Globus pallidus (tissue), 1 donor: ENCODE data around the gene GABRB1.

Experiments
- DNase-seq: peaks from one replicate; pipeline ENCODE4 v3.0.0-alpha.2; 2015; ENCODE audit warnings: low spot score

The GABRB1 gene

DNA sequence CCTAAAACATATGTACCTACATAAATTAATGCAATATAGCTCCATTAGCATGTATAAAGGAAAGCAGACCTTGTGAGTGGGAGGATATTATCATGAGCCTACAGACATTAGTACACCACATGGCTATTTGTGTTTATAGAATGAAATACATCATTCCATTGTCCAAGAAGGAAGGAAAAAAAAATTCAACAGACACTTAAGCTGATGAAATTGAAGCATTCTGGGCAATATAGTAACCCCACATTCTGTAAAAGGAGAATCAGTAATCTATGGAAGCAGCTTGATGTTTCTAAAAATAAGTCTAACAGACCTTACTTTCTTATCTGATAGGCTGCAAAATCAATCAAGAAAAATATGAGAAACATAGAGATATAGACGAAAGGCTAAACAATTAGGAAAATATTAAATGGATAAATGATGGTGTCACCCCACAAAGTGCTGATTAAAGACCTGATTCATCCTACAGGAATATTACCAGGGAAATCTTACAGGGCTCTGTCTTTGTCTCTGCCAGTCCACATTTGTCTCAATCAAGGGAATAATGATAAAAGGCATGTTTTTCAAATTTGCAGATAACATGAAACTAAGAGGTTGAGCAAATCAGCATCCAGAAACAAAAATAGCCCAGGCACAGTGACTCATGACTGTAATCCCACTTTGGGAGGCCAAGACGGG lies 355.3 kb downstream of the GABRB1 start:
- no peak for DNase-seq

GRCh38 chr4:47390428-47391125 lies 359.2 kb downstream of the GABRB1 start:
- DNase-seq: no peak

- DNase-seq: no peak
Measured at GRCh38 chr4:47391256-47391655, 359.9 kb downstream of the GABRB1 start.

DNA sequence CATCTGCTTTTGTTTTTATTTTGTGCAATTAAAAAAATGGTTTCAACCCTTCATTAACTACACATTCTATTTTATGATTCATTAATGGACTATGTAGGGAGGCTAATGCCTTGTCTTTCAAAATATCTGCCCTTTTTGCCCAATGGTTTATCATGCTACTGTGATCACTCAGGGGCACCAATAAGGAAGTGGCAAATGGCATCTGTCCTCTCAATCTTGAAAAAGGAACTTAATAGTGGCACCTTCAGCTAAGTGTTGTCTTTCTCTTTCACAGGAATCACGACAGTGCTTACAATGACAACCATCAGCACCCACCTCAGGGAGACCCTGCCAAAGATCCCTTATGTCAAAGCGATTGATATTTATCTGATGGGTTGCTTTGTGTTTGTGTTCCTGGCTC lies 375.0 kb downstream of the GABRB1 start:
- no peak for DNase-seq

GRCh38 chr4:47410271-47410670 lies 378.9 kb downstream of the GABRB1 start:
- no peak for DNase-seq

DNA sequence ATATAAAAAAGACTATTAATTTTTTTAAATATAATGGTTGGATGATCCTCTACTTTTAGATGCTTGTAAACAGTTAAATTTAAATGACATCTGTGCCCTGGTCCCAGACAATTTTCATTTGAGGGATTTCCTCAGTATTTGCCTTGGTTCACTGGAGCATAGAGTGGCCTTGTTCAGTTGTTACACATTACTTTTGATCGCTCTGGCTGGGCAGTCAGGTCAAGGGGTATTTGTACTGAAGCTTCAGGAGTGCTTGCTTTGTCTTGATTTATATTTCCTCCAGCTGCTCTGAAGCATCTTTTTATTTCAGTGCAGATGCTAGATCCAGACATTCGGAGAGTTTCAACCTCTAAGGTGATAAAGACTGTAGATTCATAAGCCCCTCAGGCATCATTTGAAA lies 382.2 kb downstream of the GABRB1 start:
- no peak for DNase-seq

- no peak for DNase-seq
Measured at GRCh38 chr4:47415719-47416118, 384.4 kb downstream of the GABRB1 start.

DNA sequence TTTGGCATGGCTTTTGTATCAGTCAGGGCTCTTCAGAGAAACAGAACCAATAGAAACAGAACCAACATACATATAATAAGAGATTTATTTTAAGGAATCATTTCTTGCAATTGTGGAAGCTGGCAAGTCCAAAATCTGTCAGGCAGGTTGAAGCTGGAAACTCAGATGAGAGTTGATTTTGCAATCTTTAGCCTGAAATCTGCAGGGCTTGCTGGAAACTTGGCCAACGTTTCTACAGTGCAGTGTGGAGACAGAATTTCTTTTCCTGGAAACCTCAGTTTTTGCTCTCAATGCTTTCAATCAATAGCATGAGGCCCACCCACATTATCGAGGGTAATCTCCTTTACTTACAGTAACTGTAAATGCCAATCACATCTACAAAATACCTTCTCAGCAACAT lies 386.8 kb downstream of the GABRB1 start:
- DNase-seq: no peak

- no peak for DNase-seq
Measured at GRCh38 chr4:47419296-47419695, 387.9 kb downstream of the GABRB1 start.

GRCh38 chr4:47425628-47426027 lies 394.3 kb downstream of the GABRB1 start:
- DNase-seq: no peak

DNA sequence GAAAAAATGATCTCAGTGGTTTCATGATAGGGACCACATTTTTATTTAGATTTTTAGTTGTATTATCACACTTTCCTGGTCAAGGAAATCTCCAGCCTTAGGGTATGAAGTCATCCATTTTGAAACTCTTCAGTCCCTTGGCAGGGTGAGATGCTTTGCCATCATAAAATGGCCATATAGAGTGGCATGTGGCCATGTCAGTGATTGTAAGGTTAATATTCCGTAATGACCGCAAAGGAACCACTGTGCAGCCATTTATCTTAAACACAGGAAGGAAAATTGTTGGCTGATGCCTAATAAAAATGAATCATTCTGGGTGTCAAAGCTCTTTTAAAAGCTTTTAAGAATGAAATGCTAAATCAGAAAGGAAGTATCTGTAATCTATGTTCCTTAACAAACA lies 396.6 kb downstream of the GABRB1 start:
- no peak for DNase-seq

DNA sequence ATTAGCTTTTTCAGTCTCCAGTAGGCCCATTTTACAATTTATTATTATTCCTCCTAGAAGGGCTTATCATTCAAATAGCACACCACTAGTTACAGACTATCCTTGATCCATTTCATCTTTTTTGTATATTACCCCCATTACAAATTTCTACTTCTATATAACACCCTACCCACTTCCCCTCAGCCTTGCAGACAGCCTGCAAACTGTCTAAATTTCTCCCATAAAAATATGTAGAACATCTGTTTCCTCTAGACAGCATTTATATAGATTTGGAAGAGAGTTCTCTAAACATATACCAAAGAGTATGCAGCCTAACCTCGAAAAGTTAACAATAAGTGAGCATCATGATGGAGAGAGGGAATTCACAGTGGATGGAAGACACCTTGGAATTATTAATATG lies 401.4 kb downstream of the GABRB1 start:
- DNase-seq: no peak

GRCh38 chr4:47434931-47435330 lies 403.6 kb downstream of the GABRB1 start:
- DNase-seq: no peak

DNA sequence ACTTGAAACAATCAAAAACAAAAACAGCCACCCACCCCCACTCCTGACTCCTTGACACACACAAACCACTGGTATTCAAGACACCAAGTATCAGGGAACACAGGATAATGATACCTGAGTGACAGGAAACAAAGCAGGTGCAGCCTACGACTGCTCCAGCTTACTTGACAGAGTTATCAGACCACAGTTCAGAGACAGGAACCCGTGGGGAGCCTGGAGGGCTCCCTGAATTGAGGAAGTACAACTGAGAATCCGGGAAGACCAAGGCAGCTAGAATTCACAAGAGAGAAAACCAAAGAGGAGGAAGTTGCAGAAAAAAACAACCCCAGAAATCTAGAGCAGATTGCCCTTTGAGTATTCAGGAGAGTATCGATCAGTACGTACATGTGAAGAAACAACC lies 411.6 kb downstream of the GABRB1 start:
- DNase-seq: peak; percentile 54

GRCh38 chr4:47444031-47444430 lies 412.7 kb downstream of the GABRB1 start:
- no peak for DNase-seq

GRCh38 chr4:47451657-47452056 lies 420.3 kb downstream of the GABRB1 start:
- no peak for DNase-seq

DNA sequence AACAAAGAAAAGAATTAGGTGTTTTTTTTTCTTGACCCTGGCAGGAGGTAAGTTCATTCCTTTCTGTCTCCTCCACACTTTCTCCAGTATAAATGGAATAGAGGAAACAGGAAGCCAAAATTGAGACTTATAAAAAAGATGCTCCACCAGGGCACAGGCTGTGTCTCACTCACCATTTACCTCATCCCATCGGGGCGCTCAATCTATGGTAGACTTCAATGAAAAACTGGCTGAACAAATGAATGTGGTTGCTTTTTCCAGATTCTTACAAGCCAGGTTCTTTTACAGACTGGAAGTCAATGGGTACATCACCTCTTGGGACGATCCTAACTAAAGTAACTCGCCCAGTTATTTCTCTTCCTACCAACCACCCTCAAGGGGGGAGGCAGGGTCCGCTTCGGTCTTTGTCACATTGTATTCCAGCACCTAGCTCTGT lies 431.4 kb downstream of the GABRB1 start:
- DNase-seq: peak; percentile 43

GRCh38 chr4:47463235-47463956 lies 432.0 kb downstream of the GABRB1 start, which contains the start of gene COMMD8:
COMMD8 (minus strand) TSS chr4:47463702; CDS start chr4:47463651, 51 bp downstream.
- peak; percentile 95 for DNase-seq

DNA sequence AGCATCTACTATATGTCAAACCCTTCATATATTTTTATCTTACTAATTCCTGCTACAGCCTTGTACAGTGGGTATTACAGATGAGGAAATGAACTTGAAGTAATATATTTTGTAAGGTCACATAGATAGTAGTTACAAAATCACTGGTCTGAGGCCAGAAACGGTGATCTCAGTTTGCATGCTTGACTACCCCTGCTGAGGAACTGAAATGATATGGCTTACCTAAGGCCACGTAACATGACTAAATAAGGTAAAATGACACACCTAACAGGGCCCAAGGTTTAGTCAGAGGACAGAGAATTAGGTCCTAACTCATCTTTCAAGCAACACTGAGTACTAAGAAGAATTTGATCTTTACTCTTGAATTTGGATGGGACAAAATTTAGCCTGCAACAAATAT lies 433.6 kb downstream of the GABRB1 start:
- no peak for DNase-seq

DNA sequence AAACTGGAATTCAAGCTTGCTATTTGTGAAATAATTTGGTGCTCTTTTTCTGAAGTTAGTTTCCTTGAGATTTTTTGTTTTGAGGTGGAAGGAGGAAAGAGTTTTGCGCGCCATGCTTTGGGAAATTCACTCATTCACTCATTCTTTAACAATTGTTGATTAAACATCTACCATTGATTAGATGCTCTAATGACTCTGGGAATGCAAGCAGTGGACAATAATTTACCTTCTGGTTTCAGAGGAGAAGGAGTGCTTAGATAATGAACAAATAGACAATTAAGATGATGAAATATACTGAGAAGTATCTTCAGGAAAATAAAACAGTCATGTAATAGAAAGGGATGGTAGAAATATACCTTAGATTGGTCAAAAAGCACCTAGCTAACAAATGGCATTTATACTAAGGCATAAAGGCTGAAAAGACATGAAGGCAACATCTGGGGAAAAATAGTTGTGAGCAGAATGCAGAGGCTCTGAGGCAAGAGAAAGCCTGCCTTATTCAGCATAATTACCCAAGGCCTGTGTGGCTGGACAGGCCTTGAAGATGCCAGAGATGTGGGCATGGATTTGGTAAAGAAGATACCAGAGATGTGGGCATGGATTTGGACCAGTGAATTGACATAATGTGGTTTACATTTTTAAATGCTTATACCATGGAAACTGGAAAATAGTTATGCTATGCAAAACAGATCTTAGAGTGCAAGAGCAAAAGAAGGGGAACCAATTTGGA lies 434.9 kb downstream of the GABRB1 start:
- no peak for DNase-seq

- DNase-seq: no peak
Measured at GRCh38 chr4:47468706-47469365, 437.5 kb downstream of the GABRB1 start.

DNA sequence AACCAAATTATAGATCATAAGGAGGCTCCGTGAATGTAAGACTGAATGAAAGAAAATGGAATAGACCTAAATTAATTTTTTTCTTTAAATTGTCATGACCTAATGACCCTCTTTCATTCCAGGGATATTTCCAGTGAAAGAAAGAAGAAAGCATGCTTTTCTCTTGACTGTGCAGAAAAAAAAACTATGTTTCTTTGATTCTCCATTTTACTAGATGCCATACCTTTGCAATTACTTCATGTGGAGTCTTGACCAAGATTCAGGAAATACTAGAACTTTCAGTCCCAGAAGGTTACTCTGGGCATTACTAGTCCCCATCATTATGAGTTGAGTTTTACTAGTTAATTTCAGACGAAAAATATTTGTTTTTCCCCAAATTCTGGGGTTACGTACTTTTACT lies 438.6 kb downstream of the GABRB1 start:
- no peak for DNase-seq
